Measurements from ENCODE around the gene LGR4. TPM values are rescaled to one million over a fixed set of nuclear protein-coding genes. Genes with fewer than 3 reads are reported as not detected.

LGR4 gene
- total RNA-seq, 1 experiment from 2014 or later = 99.2 TPM

GRCh38 chr11:27317751-27318150 lies 154.8 kb downstream of the LGR4 start:
- TF ChIP-seq, protein P1, sequence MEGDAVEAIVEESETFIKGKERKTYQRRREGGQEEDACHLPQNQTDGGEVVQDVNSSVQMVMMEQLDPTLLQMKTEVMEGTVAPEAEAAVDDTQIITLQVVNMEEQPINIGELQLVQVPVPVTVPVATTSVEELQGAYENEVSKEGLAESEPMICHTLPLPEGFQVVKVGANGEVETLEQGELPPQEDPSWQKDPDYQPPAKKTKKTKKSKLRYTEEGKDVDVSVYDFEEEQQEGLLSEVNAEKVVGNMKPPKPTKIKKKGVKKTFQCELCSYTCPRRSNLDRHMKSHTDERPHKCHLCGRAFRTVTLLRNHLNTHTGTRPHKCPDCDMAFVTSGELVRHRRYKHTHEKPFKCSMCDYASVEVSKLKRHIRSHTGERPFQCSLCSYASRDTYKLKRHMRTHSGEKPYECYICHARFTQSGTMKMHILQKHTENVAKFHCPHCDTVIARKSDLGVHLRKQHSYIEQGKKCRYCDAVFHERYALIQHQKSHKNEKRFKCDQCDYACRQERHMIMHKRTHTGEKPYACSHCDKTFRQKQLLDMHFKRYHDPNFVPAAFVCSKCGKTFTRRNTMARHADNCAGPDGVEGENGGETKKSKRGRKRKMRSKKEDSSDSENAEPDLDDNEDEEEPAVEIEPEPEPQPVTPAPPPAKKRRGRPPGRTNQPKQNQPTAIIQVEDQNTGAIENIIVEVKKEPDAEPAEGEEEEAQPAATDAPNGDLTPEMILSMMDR (conservative IDR thresholded peaks at IDR 0.05) = no peak
- Histone ChIP-seq H4K8ac (replicated peaks; ENCODE audit: insufficient read length, low read depth, low read length) (no peak overlapping the region), H4K5ac (ENCODE audit: insufficient read length, low read depth, low read length) (no peak overlapping the region), H3K27me3 (ENCODE audit: insufficient read depth, low read length) (no peaks in the 10 kb centered on the region), H2BK20ac (ENCODE audit: low read depth, low read length, poor library complexity, severe bottlenecking) (no peak overlapping the region), H2BK5ac (ENCODE audit: insufficient read length, low read length) (no peak overlapping the region), H3K4ac (ENCODE audit: low read depth, low read length) (no peak overlapping the region), H3K14ac (ENCODE audit: insufficient read depth, low read length) (no peak overlapping the region), H3K23me2 (ENCODE audit: insufficient read length, low read depth, low read length, poor library complexity, severe bottlenecking) (no peaks in the 10 kb centered on the region), H4K20me1 (ENCODE audit: control insufficient read depth, insufficient read depth, insufficient read length) (no peaks in the 10 kb centered on the region), H4K91ac (ENCODE audit: insufficient read length, low read depth, low read length) (no peak overlapping the region), H3K79me2 (ENCODE audit: insufficient read depth, low read length) (no peaks in the 10 kb centered on the region), H3K79me1 (ENCODE audit: insufficient read depth, low read depth, low read length, poor library complexity, severe bottlenecking) (no peaks in the 10 kb centered on the region), H2BK120ac (ENCODE audit: low read depth, low read length, poor library complexity, severe bottlenecking) (no peak overlapping the region), H3T11ph (ENCODE audit: low read length) (no peak overlapping the region), H2BK15ac (ENCODE audit: low read depth, low read length) (no peak overlapping the region), H3K18ac (ENCODE audit: insufficient read length, low read depth, low read length) (no peak overlapping the region), H3K9me3 (ENCODE audit: control insufficient read depth, low read depth, low read length) (peaks cover 11% of the 10 kb centered on the region), H2AK5ac (ENCODE audit: insufficient read length, low read length) (no peak overlapping the region), H3K4me1 (ENCODE audit: insufficient read depth, low read length) (no peaks in the 10 kb centered on the region), H3K9ac (ENCODE audit: extremely low read depth, insufficient read length, low read length) (no peak overlapping the region), H3K23ac (ENCODE audit: insufficient read length, low read depth, low read length) (no peak overlapping the region), H3K4me2 (ENCODE audit: insufficient read depth, insufficient read length, low read length) (no peak overlapping the region), H3K56ac (ENCODE audit: insufficient read length, low read depth, low read length) (no peak overlapping the region), H2BK12ac (ENCODE audit: insufficient read length, low read depth, low read length) (no peak overlapping the region), H3K27ac (ENCODE audit: insufficient read length, low read depth, low read length) (no peak overlapping the region), H2AFZ (ENCODE audit: low read length) (no peak overlapping the region)
- Mint-ChIP-seq H3K9me3 (peaks cover 15 to 18% of the 10 kb centered on the region in 2 experiments), H3K27me3 (ENCODE audit: low read depth) (no peaks in the 10 kb centered on the region; the same call in 1 of the 2 replicates), H3K4me3 (no peak overlapping the region), H3K4me1 (peaks cover 12 to 15% of the 10 kb centered on the region in 2 experiments), H3K27ac (peak overlapping the region in 1 of 3 experiments; percentile 45; a peak in 1 of 7 replicates), H3K36me3 (ENCODE audit: insufficient read depth in 1 of 3, low read depth in 3 of 3) (peaks cover 8 to 24% (median 12%) of the 10 kb centered on the region in 3 experiments)
- no peak for DNase-seq
- no CpG with 5 or more reads among the region's 2 CpGs for WGBS (ENCODE audit: extremely low coverage, insufficient read length, low lambda C conversion rate)

Small RNA genes lying within 50 kb of the gene (microRNA-seq; reads per million reads assigned to microRNA genes)
- not detected for gene MIR8087 (ENCODE audit: borderline microRNAs expressed)

Other genes starting within 250 kb of the LGR4 start
- gene CCDC34, start 109.6 kb downstream of the LGR4 start, total RNA-seq (2021) = 24.5 and 25.2 TPM in 2 replicates
- gene LIN7C, start 34.0 kb upstream of the LGR4 start, total RNA-seq (2021) = 40.0 and 41.3 TPM in 2 replicates
- 2.6 and 2.7 TPM in 2 replicates for gene BDNF, start 227.7 kb upstream of the LGR4 start, total RNA-seq (2021)

All from H9 (cell line).